Measurements from ENCODE around the gene CFAP410. TPM values are rescaled to one million over a fixed set of nuclear protein-coding genes. Genes with fewer than 3 reads are reported as not detected.

Gene CFAP410
- total and polyA plus RNA-seq, 2 of the 13 experiments (the other 11 are each of a cell fraction or from before 2014, with no cell fraction given) = 8.0 to 20.1 TPM

- TF ChIP-seq, protein P1, sequence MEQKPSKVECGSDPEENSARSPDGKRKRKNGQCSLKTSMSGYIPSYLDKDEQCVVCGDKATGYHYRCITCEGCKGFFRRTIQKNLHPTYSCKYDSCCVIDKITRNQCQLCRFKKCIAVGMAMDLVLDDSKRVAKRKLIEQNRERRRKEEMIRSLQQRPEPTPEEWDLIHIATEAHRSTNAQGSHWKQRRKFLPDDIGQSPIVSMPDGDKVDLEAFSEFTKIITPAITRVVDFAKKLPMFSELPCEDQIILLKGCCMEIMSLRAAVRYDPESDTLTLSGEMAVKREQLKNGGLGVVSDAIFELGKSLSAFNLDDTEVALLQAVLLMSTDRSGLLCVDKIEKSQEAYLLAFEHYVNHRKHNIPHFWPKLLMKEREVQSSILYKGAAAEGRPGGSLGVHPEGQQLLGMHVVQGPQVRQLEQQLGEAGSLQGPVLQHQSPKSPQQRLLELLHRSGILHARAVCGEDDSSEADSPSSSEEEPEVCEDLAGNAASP (CRISPR knock-in tag; IDR thresholded peaks at IDR 0.05; ENCODE audit: borderline replicate concordance) = no peak
- no peak for TF ChIP-seq PRPF4 (IDR thresholded peaks at IDR 0.05; ENCODE audit: low read depth, low read length, poor library complexity, severe bottlenecking)
- TF ChIP-seq ZNF879 (CRISPR knock-in tag; IDR thresholded peaks at IDR 0.05) = no peak
- no peak for TF ChIP-seq ZNF556 (CRISPR knock-in tag; IDR thresholded peaks at IDR 0.05; ENCODE audit: borderline replicate concordance)
- TF ChIP-seq, protein P2, sequence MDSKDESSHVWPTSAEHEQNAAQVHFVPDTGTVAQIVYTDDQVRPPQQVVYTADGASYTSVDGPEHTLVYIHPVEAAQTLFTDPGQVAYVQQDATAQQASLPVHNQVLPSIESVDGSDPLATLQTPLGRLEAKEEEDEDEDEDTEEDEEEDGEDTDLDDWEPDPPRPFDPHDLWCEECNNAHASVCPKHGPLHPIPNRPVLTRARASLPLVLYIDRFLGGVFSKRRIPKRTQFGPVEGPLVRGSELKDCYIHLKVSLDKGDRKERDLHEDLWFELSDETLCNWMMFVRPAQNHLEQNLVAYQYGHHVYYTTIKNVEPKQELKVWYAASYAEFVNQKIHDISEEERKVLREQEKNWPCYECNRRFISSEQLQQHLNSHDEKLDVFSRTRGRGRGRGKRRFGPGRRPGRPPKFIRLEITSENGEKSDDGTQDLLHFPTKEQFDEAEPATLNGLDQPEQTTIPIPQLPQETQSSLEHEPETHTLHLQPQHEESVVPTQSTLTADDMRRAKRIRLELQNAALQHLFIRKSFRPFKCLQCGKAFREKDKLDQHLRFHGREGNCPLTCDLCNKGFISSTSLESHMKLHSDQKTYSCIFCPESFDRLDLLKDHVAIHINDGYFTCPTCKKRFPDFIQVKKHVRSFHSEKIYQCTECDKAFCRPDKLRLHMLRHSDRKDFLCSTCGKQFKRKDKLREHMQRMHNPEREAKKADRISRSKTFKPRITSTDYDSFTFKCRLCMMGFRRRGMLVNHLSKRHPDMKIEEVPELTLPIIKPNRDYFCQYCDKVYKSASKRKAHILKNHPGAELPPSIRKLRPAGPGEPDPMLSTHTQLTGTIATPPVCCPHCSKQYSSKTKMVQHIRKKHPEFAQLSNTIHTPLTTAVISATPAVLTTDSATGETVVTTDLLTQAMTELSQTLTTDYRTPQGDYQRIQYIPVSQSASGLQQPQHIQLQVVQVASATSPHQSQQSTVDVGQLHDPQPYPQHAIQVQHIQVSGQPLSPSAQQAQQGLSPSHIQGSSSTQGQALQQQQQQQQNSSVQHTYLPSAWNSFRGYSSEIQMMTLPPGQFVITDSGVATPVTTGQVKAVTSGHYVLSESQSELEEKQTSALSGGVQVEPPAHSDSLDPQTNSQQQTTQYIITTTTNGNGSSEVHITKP (CRISPR knock-in tag; IDR thresholded peaks at IDR 0.05; ENCODE audit: low read depth) = no peak
- peak; percentile 16; the same call in 1 of the 2 replicates for TF ChIP-seq ZBTB7B (CRISPR knock-in tag; IDR thresholded peaks at IDR 0.05)
- no peak for TF ChIP-seq IKZF1 (IDR thresholded peaks at IDR 0.05)
- no peak for TF ChIP-seq NCOR1 (IDR thresholded peaks at IDR 0.05; ENCODE audit: borderline replicate concordance, low read length)
- no peak for TF ChIP-seq ZNF331 (CRISPR knock-in tag; IDR thresholded peaks at IDR 0.05)
- TF ChIP-seq ZNF30 (CRISPR knock-in tag; IDR thresholded peaks at IDR 0.05) = no peak
- TF ChIP-seq ZBTB20 (CRISPR knock-in tag; IDR thresholded peaks at IDR 0.05; ENCODE audit: borderline replicate concordance, low read depth) = 0 out of 2 replicates have a peak, but pooled peaks have one; percentile 37
- TF ChIP-seq KDM3A (CRISPR knock-in tag; IDR thresholded peaks at IDR 0.05; ENCODE audit: low read depth) = 0 out of 2 replicates have a peak, but pooled peaks have one; percentile 19
- TF ChIP-seq PHB2 (IDR thresholded peaks at IDR 0.05; ENCODE audit: partially characterized antibody) = no peak
- TF ChIP-seq ZNF430 (CRISPR knock-in tag; IDR thresholded peaks at IDR 0.05) = no peak; the same call in 1 of the 2 replicates
- peak; percentile 49; the same call in 1 of the 3 replicates for TF ChIP-seq MXI1 (IDR thresholded peaks at IDR 0.05; ENCODE audit: borderline replicate concordance, low read depth, low read length)
- TF ChIP-seq, protein P3, sequence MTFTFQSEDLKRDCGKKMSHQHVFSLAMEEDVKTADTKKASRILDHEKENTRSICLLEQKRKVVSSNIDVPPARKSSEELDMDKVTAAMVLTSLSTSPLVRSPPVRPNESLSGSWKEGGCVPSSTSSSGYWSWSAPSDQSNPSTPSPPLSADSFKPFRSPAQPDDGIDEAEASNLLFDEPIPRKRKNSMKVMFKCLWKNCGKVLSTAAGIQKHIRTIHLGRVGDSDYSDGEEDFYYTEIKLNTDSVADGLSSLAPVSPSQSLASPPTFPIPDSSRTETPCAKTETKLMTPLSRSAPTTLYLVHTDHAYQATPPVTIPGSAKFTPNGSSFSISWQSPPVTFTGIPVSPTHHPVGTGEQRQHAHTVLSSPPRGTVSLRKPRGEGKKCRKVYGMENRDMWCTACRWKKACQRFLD (CRISPR knock-in tag; IDR thresholded peaks at IDR 0.05; ENCODE audit: borderline replicate concordance) = no peak
- no peak for TF ChIP-seq ZNF850 (CRISPR knock-in tag; conservative IDR thresholded peaks at IDR 0.05)
- no peak; the same call in 1 of the 2 replicates for TF ChIP-seq SPEN (CRISPR knock-in tag; IDR thresholded peaks at IDR 0.05; ENCODE audit: low read depth)
- no peak for TF ChIP-seq DNMT3B (CRISPR knock-in tag; conservative IDR thresholded peaks at IDR 0.05)
- peak; percentile 68 for TF ChIP-seq KDM5B (CRISPR knock-in tag; IDR thresholded peaks at IDR 0.05; ENCODE audit: borderline replicate concordance)
- TF ChIP-seq ZNF674 (CRISPR knock-in tag; IDR thresholded peaks at IDR 0.05; ENCODE audit: low read depth) = no peak
- TF ChIP-seq ATF3 (CRISPR knock-in tag; IDR thresholded peaks at IDR 0.05) = no peak
- TF ChIP-seq ZNF263 (CRISPR knock-in tag; IDR thresholded peaks at IDR 0.05) = no peak
- no peak for TF ChIP-seq TCF7 (IDR thresholded peaks at IDR 0.05; ENCODE audit: low read depth)
- TF ChIP-seq CEBPG (CRISPR knock-in tag; IDR thresholded peaks at IDR 0.05) = no peak
Observed at GRCh38 chr21:44300262-44300959, 38.8 kb downstream of the CFAP410 start (continued).
